Activated T-helper 2 cell treated with anti-CD3 and anti-CD28 coated beads, Interferon-gamma antibody, Interleukin-2, Interleukin-4, amounts not matched to agents 10 μg/mL and 5 μg/mL and 100 μg/mL, durations not matched to agents 14 hours and 24 hours and 36 hours (primary cell): ENCODE results near the gene ARHGEF19. TPM values are rescaled to one million over a fixed set of nuclear protein-coding genes. Genes with fewer than 3 reads are reported as not detected.
"Not testable (repeated sequence)": the region's sequence is repeated elsewhere in the genome, so short reads cannot be mapped to it uniquely, and the experiment has no call there.

Experiments used
- DNase-seq: peaks from one replicate; pipeline ENCODE4 v3.0.0; 2021; ENCODE audit warnings: low spot score
- H3K27ac Mint-ChIP-seq: one replicate; pipeline ENCODE4 v1.8.0; 2021; ENCODE audit warnings: mixed read lengths
- H3K27me3 Mint-ChIP-seq: one replicate; pipeline ENCODE4 v1.8.0; 2021; ENCODE audit warnings: low read depth, mixed read lengths
- H3K36me3 Mint-ChIP-seq: one replicate; pipeline ENCODE4 v1.8.0; 2021; ENCODE audit warnings: low read depth, mixed read lengths
- H3K4me1 Mint-ChIP-seq: one replicate; pipeline ENCODE4 v1.8.0; 2021; ENCODE audit warnings: low read depth, mixed read lengths
- H3K4me3 Mint-ChIP-seq: one replicate; pipeline ENCODE4 v1.8.0; 2021; ENCODE audit warnings: low read depth, mild to moderate bottlenecking, moderate library complexity, mixed read lengths
- H3K9me3 Mint-ChIP-seq: one replicate; pipeline ENCODE4 v1.8.0; 2021; ENCODE audit warnings: mixed read lengths
- intact Hi-C: fragments of 100-400 bp; cut with micrococcal nuclease; formaldehyde crosslinking; loops from one replicate; pipeline ENCODE4 v1.15.1; 2023
- total RNA-seq: library from RNA; stranded (reverse); gene quantifications from 2 replicates; pipeline ENCODE4 v1.2.3, GENCODE V29; 2022

Gene ARHGEF19
- total RNA-seq, 1 donor from 2014 or later = 7.5 TPM

GRCh38 chr1:16167331-16168143, 44.9 kb downstream of the ARHGEF19 start:
- intact Hi-C loops = no loop called here
- peak; percentile 40 for DNase-seq

DNA sequence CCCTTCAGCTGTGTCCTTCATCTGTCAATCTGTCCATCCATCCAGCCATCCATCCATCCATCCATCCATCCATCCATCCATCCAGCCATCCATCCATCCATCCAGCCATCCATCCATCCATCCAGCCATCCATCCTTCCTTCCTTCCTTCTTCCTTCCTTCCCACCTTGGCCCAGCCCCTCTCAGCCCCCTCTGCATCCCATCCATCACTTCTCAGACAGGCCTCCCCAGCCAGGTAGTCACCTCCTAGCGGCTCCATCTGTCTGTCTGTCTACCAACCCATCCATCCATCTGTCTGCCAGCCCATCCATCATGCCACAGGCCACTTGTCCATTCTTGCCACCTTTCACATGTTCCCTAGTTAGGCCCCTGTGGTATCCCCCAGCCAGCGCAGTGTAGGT, 46.3 kb downstream of the ARHGEF19 start:
- H3K36me3 Mint-ChIP-seq = no peaks in the 10 kb centered on the region
- no peak overlapping the region for H3K27ac Mint-ChIP-seq
- no peak overlapping the region for H3K4me3 Mint-ChIP-seq
- no peak for DNase-seq
- no peaks in the 10 kb centered on the region for H3K9me3 Mint-ChIP-seq
- peaks cover 46% of the 10 kb centered on the region for H3K27me3 Mint-ChIP-seq
- H3K4me1 Mint-ChIP-seq = peaks cover 35% of the 10 kb centered on the region
- intact Hi-C loops = no loop called here

More at GRCh38 chr1:16167331-16168143, 44.9 kb downstream of the ARHGEF19 start:
- Mint-ChIP-seq H3K9me3 (no peaks in the 10 kb centered on the region), H3K4me3 (no peak overlapping the region), H3K36me3 (no peaks in the 10 kb centered on the region), H3K27ac (no peak overlapping the region), H3K4me1 (peaks cover 25% of the 10 kb centered on the region), H3K27me3 (peaks cover 37% of the 10 kb centered on the region)

DNA sequence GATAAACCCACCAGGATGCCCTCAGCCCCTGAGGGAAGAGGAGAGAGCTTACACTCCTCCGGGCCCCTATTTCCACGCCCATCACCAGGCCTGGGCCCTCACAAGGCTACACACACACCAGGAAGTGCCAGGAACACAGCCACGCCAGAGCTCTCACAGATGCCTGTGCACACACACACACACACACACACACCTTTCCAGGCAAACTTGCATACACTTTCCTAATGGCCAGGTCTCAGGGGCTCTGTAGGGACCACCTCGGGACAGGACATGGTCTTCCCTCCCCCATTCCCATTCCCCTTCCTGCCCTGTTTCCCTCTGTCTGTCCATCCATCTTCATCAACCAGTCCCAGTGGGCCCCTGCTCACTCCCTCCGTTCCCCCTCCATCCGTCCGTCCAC, 46.9 kb downstream of the ARHGEF19 start:
- peak overlapping the region; percentile 12 for H3K27ac Mint-ChIP-seq
- no peaks in the 10 kb centered on the region for H3K36me3 Mint-ChIP-seq
- peak overlapping the region; percentile 17 for H3K4me3 Mint-ChIP-seq
- DNase-seq = no peak
- H3K27me3 Mint-ChIP-seq = peaks cover 45% of the 10 kb centered on the region
- intact Hi-C loops = no loop called here
- no peaks in the 10 kb centered on the region for H3K9me3 Mint-ChIP-seq
- peaks cover 35% of the 10 kb centered on the region for H3K4me1 Mint-ChIP-seq

GRCh38 chr1:16165073-16165364, 47.4 kb downstream of the ARHGEF19 start:
- Mint-ChIP-seq H3K36me3 (no peaks in the 10 kb centered on the region), H3K27me3 (peaks cover 48% of the 10 kb centered on the region), H3K4me3 (no peak overlapping the region), H3K9me3 (no peaks in the 10 kb centered on the region), H3K4me1 (peaks cover 35% of the 10 kb centered on the region), H3K27ac (no peak overlapping the region)
- intact Hi-C loops = no loop called here
- DNase-seq = no peak

DNA sequence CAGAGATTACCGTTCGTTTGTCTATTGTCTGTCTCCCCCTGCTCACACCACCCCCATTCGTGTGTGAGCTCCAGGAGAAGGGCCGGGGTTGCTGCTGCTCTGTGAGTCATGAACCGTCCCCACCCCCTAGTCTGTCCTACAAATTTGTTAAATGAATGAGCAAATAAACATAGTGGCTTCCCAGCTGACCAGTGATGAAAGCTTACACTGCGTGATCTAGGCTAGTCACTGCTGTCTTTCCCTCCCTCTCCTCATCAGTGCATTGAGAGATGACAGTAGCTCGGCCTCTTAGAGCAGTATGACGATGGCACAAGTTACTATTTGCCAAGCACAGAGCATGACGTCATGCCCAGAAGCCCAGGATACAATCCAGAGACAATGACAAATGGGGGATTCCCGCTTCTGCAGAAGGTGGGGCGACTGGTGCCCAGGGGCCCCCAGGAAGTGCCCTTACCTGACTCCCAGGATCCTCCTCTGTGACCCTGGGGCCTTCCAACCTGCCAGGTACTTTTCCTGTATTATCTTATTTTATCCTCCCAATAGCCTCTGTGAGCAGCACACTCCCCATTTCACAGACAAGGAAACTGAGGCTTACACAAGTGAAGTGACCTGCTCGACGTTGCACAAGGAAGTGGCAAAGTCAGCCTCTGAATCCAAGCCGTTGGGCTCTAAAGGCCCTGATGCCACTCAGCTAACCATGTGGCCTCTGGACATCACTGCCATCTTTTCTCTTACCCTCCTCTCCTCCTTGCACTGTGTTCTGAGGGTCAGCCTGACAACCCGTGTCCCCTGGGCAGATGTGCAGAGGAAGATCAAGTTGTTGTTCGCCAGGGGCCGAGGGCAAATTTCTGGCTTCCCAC, 48.0 kb downstream of the ARHGEF19 start:
- Mint-ChIP-seq H3K4me3 (no peak overlapping the region), H3K4me1 (peaks cover 35% of the 10 kb centered on the region), H3K36me3 (no peaks in the 10 kb centered on the region), H3K27ac (no peak overlapping the region), H3K27me3 (peaks cover 46% of the 10 kb centered on the region), H3K9me3 (no peaks in the 10 kb centered on the region)
- intact Hi-C loops = no loop called here
- DNase-seq = no peak

DNA sequence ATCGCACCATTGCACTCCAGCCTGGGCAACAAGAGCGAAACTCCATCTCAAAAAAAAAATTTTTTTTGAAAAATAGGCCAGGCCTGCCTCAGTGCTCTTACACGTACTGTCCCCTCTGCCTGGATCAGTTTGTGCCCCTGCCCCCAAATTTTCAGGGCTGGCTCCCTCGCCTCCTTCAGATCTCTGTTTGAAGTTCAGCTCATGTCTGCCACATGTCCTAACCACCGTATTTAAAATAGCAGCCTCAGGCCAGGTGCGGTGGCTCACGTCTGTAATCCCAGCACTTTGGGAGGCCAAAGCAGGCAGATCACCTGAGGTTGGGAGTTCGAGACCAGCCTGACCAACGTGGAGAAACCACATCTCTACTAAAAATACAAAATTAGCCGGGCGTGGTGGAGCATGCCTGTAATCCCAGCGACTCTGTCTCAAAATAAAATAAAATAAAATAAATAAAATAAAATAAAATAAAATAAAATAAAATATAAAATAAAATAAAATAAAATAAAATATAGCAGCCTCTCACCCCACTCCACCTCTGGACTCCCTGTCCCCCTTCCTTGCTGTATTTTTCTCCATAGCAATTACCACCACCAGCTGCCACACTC, 48.7 kb downstream of the ARHGEF19 start:
- DNase-seq, intact Hi-C loops, H3K9me3 Mint-ChIP-seq, H3K4me3 Mint-ChIP-seq, H3K27ac Mint-ChIP-seq, H3K36me3 Mint-ChIP-seq: not testable (repeated sequence)
- Mint-ChIP-seq H3K4me1 (peaks cover 29% of the 10 kb centered on the region), H3K27me3 (peaks cover 41% of the 10 kb centered on the region)

DNA sequence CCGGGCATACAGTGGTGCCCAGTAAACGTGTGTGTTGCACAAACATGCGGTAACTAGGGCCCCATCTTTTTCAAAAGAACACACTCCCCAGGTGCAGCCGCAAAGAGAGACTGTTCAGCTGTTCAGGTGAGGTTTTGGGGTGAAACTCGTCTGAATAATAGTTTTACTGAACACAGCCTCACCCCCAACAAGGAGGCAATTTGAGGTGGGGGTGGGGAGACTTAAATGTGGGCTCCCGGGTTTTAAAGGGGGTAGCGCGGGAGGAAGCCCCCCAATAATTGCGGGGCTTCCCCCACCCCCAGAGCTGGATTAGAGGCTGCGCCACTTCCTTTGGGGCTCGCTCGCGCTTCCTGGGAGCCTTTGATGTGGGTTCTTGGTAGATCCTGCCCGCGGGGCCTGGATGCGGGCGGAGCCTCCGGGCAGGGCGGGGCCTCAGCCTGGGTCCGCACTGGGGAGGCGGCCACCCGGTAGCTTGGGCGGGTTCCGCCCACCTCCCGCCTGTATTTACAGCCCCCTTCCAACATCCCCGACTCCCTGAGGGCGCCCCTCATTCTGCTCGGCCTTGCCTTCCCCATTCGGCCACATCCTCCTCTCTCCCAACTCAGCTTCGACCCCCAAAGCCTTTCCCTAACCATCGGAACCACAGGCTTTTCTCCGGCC, 50.2 kb downstream of the ARHGEF19 start:
- peaks cover 35% of the 10 kb centered on the region for H3K4me1 Mint-ChIP-seq
- intact Hi-C loops = no loop called here
- H3K27me3 Mint-ChIP-seq = peaks cover 42% of the 10 kb centered on the region
- peak overlapping the region; percentile 63 for H3K4me3 Mint-ChIP-seq
- no peak overlapping the region for H3K27ac Mint-ChIP-seq
- H3K36me3 Mint-ChIP-seq = no peaks in the 10 kb centered on the region
- DNase-seq = peak; percentile 62
- H3K9me3 Mint-ChIP-seq = no peaks in the 10 kb centered on the region

DNA sequence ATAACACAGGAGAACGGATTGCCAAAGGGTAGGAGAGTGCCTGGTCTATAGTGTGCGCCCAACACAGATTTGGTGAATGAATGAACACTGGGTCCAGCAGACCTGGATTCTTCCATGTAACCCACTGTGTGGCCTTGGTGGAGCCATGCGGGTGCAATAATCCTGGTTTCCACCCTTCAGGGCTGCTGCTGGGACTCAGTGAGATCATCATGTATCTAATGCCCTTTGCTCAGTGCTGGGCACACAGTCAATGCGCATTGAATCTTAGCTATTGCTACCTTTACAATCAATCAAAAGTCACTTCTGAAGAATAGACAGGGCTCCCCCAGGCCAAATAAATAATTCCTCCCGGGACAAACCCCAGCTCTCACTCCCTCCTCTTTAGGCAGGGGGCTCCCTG, 50.7 kb downstream of the ARHGEF19 start:
- intact Hi-C loops = no loop called here
- Mint-ChIP-seq H3K27me3 (peaks cover 48% of the 10 kb centered on the region), H3K9me3 (no peaks in the 10 kb centered on the region), H3K36me3 (no peaks in the 10 kb centered on the region), H3K27ac (no peak overlapping the region), H3K4me3 (no peak overlapping the region), H3K4me1 (peaks cover 38% of the 10 kb centered on the region)
- no peak for DNase-seq

GRCh38 chr1:16158993-16159831, 53.2 kb downstream of the ARHGEF19 start:
- DNase-seq = no peak
- H3K36me3 Mint-ChIP-seq = no peaks in the 10 kb centered on the region
- no peak overlapping the region for H3K27ac Mint-ChIP-seq
- peaks cover 29% of the 10 kb centered on the region for H3K4me1 Mint-ChIP-seq
- no peaks in the 10 kb centered on the region for H3K9me3 Mint-ChIP-seq
- intact Hi-C loops = no loop called here
- H3K4me3 Mint-ChIP-seq = no peak overlapping the region
- H3K27me3 Mint-ChIP-seq = peaks cover 43% of the 10 kb centered on the region

DNA sequence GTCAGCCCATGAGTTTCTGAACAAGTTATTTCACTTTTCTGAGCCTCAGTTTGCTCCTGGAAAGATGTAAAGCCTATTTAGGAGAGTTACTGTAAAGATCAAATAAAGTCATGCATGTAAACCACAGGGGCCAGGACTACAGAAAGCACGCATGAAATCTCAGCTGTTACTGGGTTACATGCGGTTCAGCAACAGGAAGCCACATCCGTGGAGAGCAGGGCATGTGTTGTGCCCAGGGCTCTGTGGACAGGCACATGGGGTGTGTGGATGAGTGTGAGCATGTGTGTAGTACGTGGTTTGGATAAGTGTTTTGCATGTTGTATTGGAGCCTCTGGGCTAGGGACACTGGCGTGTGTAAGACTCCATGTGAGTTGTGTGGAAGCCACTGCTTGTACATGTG, 54.4 kb downstream of the ARHGEF19 start:
- Mint-ChIP-seq H3K4me3 (no peak overlapping the region), H3K36me3 (no peaks in the 10 kb centered on the region), H3K4me1 (peaks cover 26% of the 10 kb centered on the region), H3K27me3 (peaks cover 47% of the 10 kb centered on the region), H3K9me3 (no peaks in the 10 kb centered on the region), H3K27ac (no peak overlapping the region)
- peak; percentile 17 for DNase-seq
- intact Hi-C loops = no loop called here

GRCh38 chr1:16156848-16157495, 55.5 kb downstream of the ARHGEF19 start:
- H3K27me3 Mint-ChIP-seq = peaks cover 50% of the 10 kb centered on the region
- no peaks in the 10 kb centered on the region for H3K36me3 Mint-ChIP-seq
- H3K9me3 Mint-ChIP-seq = no peaks in the 10 kb centered on the region
- DNase-seq = no peak
- intact Hi-C loops = no loop called here
- H3K4me3 Mint-ChIP-seq = no peak overlapping the region
- H3K4me1 Mint-ChIP-seq = peaks cover 19% of the 10 kb centered on the region
- no peak overlapping the region for H3K27ac Mint-ChIP-seq
